NK-92 (cell line): ENCODE measurements around the gene AGBL3.

ENCODE experiments used
- DNase-seq: peaks from one replicate; lab custom pipeline; 2025; ENCODE audit not compliant: unreplicated experiment; lab: John Stamatoyannopoulos, UW

AGBL3 gene

DNA sequence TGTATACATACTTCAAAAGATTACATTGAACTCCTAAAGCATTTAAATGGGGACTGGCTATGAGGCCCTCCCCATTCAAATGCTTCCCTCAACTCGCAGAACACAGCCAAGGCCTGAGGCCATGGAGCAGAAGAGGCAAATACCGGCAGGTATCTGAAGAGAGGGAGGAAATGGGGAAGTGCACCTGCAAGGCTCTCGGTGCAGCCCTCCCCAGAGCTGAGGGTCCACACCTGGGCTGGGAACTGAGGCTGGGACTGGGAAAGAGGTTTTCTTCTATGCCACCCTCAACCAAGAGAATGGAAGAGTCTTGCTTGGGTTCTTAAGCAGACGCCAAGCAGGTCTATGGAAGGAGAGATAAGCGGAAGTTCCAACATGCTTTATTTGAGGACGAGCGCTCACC lies 197.2 kb downstream of the AGBL3 start:
- no peak for DNase-seq

DNA sequence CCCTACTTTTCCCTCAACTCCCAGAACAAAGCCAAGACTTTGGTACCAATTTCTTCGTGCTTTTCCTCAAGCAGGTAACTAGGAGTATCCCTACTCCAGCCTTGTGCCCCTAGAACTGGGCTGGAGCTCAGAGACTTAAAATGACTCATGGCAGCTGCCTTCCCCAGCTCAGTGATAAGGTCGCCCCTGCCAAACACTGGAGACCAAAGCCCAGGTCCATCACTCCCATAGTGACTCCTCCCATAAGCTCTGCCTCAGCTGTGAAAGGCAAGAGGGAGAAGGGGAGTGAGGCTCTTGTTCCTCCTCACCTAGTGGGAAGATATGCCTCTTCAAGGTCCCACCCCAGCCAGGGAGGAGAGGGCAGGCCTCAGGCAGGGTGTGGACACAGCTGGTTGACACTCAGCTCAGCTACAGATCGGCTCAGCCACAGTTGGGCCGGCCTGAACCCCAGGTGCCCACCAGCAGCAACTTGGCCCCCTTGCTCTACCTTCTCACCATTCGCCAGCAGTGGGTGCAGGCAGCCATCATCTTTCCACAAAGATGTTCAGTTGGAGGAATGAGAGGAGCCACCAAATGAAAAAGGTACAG lies 198.0 kb downstream of the AGBL3 start:
- no peak for DNase-seq
